NOMO-1 treated with dmso at 0.1 percent for 144 hours (cell line): ENCODE results near the gene S100A7.
"Not testable (repeated sequence)": the region's sequence is repeated elsewhere in the genome, so short reads cannot be mapped to it uniquely, and the experiment has no call there.

Source experiments
- DNase-seq: peaks from one replicate; lab custom pipeline; 2025; ENCODE audit not compliant: unreplicated experiment; lab: John Stamatoyannopoulos, UW

The S100A7 gene

DNA sequence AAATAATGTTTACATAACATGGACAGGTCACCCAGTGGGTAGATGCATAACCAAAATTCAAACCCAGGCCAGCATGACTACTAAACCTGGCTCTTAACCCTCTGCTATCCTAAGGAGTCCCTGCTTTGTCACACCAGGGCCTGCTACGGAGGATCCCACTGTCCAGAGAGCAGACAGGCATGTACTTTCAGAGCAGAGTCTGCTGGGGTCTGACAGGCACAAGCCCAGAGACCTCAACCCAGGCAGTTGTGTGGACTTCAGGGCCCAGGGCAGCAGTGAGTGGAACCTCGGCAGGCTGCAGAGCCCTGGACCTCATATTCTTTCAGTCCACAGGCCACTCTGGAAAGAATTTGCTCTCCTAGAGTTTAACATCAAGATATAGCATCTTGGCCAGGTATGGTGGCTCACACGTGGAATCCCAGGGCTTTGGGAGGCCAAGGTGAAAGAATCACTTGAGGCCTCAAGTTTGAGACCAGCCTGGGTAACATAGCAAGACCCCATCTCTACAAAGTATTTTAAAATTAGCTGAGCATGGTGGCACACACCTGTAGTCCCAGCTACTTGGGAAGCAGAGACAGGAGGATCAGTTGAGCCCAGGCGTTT lies 16.1 kb upstream of the S100A7 start:
- no peak for DNase-seq

- DNase-seq: no peak
Observed at GRCh38 chr1:153475282-153475681, 14.8 kb upstream of the S100A7 start.

GRCh38 chr1:153474347-153474746 lies 13.9 kb upstream of the S100A7 start:
- DNase-seq: no peak

DNA sequence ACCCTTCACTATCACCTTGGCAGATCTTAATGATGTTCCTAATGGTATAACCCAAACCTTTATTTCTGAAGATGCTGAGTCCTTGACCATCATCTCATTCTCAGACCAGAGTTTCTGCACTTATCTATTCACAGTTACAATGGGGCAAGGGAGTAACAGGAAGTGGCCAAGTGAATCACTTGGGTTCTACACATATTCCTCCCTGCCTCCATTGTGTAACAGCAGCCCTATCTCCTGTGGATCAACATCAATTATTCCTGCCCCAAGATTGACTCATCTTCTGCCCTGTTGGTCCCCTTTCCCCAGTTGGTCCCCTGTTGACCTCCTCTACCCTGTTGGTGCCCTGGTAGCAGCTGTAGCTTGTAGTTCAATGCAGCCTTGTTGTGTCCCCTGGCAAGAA lies 10.3 kb upstream of the S100A7 start:
- peak; percentile 11 for DNase-seq

- no peak for DNase-seq
Observed at GRCh38 chr1:153466908-153467307, 6.5 kb upstream of the S100A7 start.

GRCh38 chr1:153465811-153466636 lies 5.6 kb upstream of the S100A7 start:
- DNase-seq: peak; percentile 11

DNA sequence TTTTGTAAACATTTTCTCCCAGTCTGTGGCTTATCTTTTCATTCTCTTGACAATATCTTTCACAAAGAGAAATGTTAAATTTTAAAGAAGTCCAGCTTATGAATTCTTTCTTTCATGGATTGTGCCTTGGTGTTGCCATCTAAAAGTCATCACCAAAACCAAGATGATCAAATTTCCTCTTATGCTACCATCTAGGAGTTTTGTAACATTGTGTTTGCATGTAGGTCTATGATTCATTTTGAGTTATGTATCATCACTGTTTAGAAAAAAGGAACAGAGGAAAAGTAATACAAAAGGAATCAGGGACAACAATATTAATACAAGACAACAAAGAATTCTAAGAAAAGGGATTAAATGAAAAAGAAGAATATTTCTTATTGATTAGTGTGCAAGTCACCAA lies 2.3 kb upstream of the S100A7 start:
- not testable (repeated sequence) for DNase-seq

DNA sequence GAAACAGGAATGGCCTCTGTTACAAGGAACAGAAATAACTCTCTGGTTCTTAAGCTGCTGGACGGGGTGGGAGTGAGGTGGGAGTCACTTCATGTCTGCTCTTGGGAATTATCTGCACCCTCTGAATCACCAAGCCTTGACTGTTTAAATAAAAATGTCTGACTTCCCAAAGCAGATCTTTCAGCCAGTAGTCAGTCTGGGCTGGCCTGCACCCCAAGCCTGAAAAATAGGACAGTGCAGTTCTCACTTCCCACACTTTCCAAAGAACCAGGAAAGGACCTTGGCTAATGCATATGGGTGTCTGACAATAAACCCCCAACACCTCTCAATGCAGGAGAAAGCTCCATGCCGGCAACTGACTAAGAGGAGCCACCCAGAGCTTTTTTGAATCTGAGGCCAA lies 796 bp downstream of the S100A7 start:
- no peak for DNase-seq

DNA sequence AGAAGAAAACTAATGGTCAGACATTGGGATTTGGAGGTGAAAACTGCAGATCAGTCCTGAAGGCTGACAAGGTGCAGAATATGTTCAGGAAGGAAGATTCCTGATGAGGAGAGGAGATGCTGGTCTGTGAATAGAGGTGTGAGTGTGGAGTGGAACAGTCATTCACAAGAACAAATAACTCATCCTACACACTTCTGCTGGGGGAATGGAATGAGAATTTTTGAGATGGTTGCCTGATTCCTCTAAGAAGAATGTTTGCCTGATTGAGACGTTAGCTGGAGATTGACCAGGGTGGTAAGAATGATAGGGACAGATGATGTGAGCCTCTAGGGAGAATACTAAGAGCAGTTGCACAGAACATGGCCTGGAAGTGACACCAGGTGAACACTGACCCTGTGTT lies 4.1 kb downstream of the S100A7 start:
- no peak for DNase-seq

GRCh38 chr1:153448851-153449250 lies 11.6 kb downstream of the S100A7 start:
- not testable (repeated sequence) for DNase-seq

GRCh38 chr1:153447498-153448170 lies 12.8 kb downstream of the S100A7 start:
- no peak for DNase-seq

- DNase-seq: no peak
Observed at GRCh38 chr1:153444078-153444477, 16.4 kb downstream of the S100A7 start.

DNA sequence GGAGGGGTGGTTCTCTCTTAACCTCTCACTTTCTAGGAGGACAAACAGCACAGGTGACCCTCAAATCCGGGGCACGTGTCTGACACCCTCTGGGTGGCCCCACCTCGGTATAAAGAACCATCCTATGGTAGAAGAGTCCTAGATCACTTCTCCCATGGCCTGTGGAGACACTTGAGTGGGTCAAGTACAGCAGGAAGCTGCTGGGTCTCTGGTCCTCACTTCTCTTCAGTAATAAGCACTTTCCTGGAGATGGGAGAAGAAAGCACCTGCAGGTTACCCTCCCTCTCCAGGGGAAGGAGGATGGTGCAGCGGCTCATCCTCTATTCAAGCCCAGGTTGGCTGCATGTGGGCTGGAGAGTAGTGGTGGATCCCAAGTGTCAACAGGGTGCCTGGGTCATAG lies 17.0 kb downstream of the S100A7 start:
- DNase-seq: no peak

DNA sequence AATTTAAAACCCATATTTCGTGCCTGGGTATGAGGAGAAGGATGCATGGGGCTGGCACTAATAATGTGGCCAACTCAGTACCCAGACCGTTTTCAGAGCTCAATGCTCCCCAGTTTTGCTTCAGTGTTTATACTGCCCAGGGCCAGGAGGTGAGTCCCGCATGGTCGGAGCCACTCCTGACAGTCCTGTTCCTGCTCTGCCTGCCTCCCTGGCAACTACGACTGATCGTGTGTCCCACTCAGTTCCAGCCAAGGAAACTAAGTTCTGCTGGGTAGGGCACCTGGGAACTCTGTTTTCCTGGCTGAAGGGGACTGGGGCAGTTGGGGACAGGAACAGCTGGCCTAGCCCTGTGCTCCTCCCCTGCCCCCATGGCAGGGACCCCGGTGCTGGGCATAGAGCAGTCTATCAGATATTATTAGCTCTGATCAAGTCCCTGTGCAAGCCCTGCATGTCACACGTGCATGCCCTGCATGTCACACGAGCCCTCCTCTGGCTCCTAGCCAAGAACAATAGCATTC lies 19.2 kb downstream of the S100A7 start:
- DNase-seq: no peak

- DNase-seq: no peak
Observed at GRCh38 chr1:153439273-153439672, 21.2 kb downstream of the S100A7 start.

DNA sequence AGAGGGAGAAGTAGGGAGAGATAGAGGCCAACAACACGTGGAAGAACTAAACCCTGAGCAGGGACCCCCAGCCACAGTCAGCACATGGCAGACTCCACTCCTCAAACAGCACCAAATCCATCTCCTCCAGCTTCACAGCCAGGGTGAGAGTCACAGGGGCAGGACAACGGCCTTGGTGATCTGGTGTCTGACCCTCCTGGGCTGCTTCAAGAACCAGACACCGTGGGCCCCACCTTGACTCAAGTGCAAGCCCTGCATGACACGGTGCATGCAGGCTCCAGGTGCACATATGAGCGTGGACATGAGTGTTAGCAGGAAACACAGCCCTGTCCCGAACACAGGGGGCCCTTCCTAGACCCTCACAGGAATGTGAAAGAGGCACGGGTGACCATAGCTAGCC lies 21.9 kb downstream of the S100A7 start:
- DNase-seq: no peak

GRCh38 chr1:153437236-153437635 lies 23.2 kb downstream of the S100A7 start:
- no peak for DNase-seq

DNA sequence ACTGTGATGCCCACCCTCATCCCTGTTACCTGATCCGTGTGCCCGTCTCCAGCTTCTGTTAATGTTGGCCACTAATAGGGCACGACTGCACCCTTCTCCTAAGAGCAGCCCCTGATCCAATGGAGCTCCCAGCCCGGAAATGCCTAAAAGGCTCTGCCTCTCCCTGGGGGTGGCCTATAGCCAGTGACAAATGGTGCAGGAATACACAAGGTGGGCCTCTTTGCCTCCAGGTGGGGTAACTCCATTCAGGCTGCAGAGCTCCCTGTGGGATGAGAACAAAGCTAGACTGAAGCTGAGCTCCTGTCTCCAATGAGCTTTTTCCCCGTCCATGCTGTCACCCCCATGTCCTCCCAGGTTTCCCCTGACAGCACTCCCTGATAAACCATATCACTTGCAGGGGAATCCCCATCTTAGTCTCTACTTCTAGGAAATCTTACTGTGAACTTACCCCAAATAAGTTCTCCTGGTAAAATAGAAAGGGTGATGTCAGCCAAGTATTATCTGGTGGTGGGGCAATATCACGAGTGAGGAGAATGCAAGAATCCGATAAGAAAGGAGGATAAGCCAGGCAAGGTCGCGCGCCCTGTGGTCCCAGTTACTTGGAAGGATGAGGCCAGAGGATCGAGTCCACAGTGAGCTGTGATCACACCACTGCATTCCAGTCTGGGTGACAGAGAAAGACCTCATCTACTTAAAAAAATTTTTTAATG lies 25.6 kb downstream of the S100A7 start:
- no peak for DNase-seq

DNA sequence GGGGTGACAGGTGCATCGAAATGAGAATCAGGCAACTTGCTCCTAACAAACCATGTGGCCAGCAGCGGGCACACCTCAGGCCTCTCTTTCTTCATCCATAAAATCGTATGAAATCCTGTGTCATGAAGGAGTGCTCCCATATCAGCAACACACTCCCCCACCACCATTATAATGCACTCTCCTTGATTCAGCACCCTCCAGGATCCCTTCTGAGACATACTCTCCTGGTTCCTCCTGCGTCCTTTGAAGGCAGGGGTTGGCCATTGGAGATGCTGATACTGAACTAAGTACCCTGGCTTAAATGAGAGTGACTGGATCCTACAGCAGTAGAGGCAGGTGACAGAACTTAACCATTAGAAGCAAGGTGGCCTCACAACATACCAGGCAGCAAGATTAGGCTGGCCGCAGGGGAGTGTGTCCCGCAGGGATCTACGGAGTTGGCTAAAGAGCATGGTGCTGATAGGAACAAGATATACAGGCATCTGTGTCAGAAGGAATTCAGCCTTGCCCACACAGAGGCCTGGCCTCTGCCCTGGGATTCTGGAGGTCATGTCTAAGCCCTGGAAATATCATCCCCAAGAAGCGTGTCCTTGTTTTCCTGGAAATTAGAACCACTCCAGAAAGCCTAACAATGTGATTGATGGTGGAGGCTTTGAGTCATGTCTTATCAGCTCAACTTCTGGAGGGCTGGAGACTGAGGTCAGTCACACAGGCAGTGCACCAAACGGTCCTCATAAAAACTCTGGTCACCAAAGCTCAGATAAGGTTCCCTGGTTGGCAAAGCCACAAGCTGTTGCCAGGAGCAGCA lies 27.4 kb downstream of the S100A7 start:
- DNase-seq: no peak

DNA sequence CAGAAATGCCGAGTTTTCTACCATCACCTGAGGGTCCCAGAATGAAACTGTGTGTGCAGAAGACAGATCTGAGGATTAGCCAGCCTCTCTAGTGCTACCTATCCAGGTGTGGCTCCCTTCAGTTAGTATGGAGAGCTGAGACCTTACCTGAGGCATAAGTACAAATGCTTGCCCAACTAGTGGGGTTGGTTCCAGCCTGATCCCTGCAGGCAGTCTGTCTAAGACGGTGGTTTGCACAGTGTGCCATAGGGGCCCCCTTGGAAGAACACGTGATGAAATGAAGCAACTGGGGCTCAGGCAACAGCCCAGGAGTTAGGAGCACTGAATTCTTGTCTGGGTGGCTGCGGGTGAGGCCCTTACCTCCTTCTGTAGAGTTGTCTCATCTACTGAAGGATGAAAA lies 28.5 kb downstream of the S100A7 start:
- no peak for DNase-seq
